Brain microvascular endothelial cell (primary cell): Measurements from ENCODE around the gene RBM17.
"Not testable (repeated sequence)": the region's sequence is repeated elsewhere in the genome, so short reads cannot be mapped to it uniquely, and the experiment has no call there.

Experiments
- DNase-seq: peaks from one replicate; pipeline ENCODE4 v3.0.0-alpha.2; 2020
- H3K27ac ChIP-seq: fragments of 250-450 bp; sonication (Bioruptor Pico); 2 replicates; pipeline ENCODE4 v1.5.1; 2020; ENCODE audit warnings: mild to moderate bottlenecking, moderate library complexity
- H3K27me3 ChIP-seq: fragments of 250-450 bp; sonication (Bioruptor Pico); replicated peaks from 2 replicates; pipeline ENCODE4 v1.5.1; 2020; ENCODE audit warnings: mild to moderate bottlenecking
- H3K36me3 ChIP-seq: fragments of 250-450 bp; sonication (Bioruptor Pico); replicated peaks from 2 replicates; pipeline ENCODE4 v1.5.1; 2020; ENCODE audit warnings: mild to moderate bottlenecking
- H3K4me3 ChIP-seq: 2 replicates; pipeline ENCODE4 v1.5.1; 2011; ENCODE audit warnings: low read depth, mild to moderate bottlenecking, control low read depth, low read length, moderate library complexity
- in situ Hi-C: cut with HindIII; loops from 2 replicates; pipeline ENCODE4 v1.10.0; 2017; ENCODE audit warnings: low sequenced_read_pairs, low pct_ligation_motif_present
- TF ChIP-seq, protein P1 (sequence below): IDR thresholded peaks from 2 replicates; pipeline ENCODE4 v1.5.1; 2011; ENCODE audit warnings: low read depth, mild to moderate bottlenecking, moderate library complexity, low read length, control low read depth, inconsistent platforms; ENCODE audit errors: missing control alignments

RBM17 gene

DNA sequence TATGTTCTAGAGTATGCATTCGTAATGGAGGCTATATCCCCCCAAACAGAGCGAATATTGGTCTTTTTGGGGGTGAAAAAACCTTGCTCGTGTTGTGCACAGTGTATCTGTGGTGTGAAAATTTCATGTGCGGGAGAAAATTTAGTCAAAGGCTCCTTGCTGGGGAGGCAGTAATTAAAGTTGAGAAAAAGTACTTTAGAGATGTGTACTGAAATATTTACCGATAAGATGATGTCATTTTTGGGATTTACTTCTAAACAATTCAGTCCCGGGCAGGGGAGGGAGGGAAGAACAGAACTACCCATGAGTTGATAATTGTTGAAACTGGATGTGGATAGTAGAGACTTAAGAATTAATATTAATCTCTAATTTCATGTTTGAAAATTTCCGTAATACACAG, 9.3 kb downstream of the RBM17 start:
- H3K4me3 ChIP-seq: no peak overlapping the region
- H3K27me3 ChIP-seq: no peaks in the 10 kb centered on the region
- TF ChIP-seq, protein P1, sequence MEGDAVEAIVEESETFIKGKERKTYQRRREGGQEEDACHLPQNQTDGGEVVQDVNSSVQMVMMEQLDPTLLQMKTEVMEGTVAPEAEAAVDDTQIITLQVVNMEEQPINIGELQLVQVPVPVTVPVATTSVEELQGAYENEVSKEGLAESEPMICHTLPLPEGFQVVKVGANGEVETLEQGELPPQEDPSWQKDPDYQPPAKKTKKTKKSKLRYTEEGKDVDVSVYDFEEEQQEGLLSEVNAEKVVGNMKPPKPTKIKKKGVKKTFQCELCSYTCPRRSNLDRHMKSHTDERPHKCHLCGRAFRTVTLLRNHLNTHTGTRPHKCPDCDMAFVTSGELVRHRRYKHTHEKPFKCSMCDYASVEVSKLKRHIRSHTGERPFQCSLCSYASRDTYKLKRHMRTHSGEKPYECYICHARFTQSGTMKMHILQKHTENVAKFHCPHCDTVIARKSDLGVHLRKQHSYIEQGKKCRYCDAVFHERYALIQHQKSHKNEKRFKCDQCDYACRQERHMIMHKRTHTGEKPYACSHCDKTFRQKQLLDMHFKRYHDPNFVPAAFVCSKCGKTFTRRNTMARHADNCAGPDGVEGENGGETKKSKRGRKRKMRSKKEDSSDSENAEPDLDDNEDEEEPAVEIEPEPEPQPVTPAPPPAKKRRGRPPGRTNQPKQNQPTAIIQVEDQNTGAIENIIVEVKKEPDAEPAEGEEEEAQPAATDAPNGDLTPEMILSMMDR: no peak
- no peak overlapping the region for H3K27ac ChIP-seq
- no peak for DNase-seq
- peaks cover 11% of the 10 kb centered on the region for H3K36me3 ChIP-seq
- in situ Hi-C loops: no loop called here

DNA sequence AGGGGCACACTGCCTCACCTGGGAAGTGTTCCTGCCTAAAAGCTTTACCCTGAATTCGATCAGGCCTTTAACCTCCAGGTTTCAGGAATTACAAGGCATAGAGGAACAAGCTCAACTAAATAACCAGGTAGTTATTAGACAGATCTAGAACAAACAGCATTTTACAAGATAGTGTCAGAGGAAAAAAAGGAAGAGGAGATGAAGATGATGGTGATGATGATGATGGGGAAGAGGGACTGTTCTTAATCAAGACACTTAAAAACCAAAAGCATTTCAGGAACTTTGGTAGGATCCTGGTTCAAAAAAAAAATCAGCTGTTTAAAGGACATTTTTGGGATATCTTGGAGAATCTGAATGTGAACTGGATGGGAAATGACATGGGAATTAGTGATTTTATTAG, 11.5 kb downstream of the RBM17 start:
- Histone ChIP-seq H3K27me3 (no peaks in the 10 kb centered on the region), H3K27ac (no peak overlapping the region), H3K36me3 (peaks cover 11% of the 10 kb centered on the region), H3K4me3 (no peak overlapping the region)
- TF ChIP-seq, protein P1: no peak
- in situ Hi-C loops: no loop called here
- DNase-seq: no peak

DNA sequence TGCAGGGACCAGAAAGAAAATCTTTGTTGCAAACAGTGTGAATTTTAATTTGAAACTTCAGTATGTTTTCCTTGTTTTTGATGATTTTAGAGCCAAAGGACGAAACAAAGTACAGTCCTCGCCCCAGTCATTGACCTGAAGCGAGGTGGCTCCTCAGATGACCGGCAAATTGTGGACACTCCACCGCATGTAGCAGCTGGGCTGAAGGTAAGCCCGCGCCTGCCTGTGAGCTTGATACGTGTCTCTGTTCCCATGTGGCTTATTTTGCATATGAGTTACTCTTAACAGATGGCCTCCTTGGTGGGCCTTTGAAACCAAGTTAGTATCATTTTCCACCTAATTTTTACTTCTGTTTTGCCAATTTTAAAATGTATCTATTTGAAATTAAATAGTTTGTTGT, 12.3 kb downstream of the RBM17 start:
- no peak overlapping the region for H3K4me3 ChIP-seq
- TF ChIP-seq, protein P1: no peak
- in situ Hi-C loops: no loop called here
- peaks cover 11% of the 10 kb centered on the region for H3K36me3 ChIP-seq
- H3K27ac ChIP-seq: no peak overlapping the region
- DNase-seq: no peak
- no peaks in the 10 kb centered on the region for H3K27me3 ChIP-seq

DNA sequence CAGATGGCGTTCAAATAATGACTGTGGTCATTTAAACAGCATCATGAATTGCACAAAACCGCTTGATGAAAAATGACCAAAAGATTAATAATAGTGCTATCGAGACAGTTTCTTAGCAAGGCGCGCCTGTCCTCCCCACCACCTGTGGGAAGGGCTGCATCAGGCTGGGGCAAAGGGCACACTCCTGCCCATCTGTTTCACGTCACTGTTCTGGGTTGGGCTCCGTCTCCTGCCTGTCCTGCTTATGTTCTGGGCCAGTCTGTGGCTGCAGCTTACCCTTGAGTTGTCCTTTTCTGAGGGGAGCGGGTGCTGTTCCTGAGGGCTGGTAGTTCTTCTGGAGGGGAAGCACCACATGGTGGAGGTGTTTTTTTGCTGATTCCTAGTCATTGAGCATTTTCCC, 13.3 kb downstream of the RBM17 start:
- Histone ChIP-seq H3K27me3 (no peaks in the 10 kb centered on the region), H3K36me3 (peaks cover 11% of the 10 kb centered on the region), H3K27ac (no peak overlapping the region), H3K4me3 (no peak overlapping the region)
- DNase-seq: no peak
- in situ Hi-C loops: no loop called here
- TF ChIP-seq, protein P1: no peak

DNA sequence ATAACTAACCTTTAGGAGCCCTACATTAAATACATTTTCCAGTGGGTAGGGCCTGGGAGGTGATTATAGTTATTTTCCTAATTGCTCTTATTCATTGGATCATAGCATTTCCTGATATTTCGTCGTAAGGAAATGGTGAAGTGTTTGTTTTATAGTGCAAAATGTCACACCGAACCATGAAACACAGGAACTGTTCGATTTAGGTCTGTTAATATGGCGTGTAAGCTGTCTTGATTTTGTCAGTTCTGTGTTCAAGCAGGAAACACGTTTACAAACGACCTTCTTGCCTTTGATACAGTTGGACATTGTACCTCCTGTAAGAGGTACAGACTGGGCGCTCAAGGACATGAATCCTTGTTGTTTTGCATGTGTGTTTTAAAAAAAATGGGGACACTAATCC, 14.8 kb downstream of the RBM17 start:
- in situ Hi-C loops: no loop called here
- Histone ChIP-seq H3K27ac (no peak overlapping the region), H3K36me3 (peaks cover 17% of the 10 kb centered on the region), H3K27me3 (no peaks in the 10 kb centered on the region), H3K4me3 (no peak overlapping the region)
- TF ChIP-seq, protein P1: no peak
- DNase-seq: no peak

DNA sequence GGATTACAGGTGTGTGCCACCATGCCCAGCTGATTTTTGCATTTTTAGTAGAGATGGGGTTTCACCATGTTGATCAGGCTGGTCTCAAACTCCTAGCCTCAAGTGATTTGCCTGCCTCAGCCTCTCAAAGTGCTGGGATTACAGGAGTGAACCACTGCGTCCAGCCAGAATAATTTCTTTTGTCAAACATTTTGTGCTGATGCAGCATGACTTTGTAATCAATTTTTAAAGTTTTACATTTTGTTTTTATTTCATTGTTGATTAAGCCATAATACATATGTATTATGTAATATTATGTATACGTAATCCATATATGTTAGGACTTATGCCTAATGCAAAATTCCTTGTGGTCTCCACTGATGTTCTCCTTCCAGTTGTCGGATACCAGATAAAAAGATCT, 18.8 kb downstream of the RBM17 start:
- H3K4me3 ChIP-seq, H3K27me3 ChIP-seq, in situ Hi-C loops, H3K27ac ChIP-seq, DNase-seq: not testable (repeated sequence)
- H3K36me3 ChIP-seq: peaks cover 40% of the 10 kb centered on the region
